Coronary artery (tissue), 2 donors: ENCODE results near the gene CDK14.

Source experiments
- DNase-seq: peaks from one replicate; pipeline ENCODE4 v3.0.0-alpha.2; 2017; ENCODE audit warnings: low spot score
- H3K27ac ChIP-seq, 2 donors: fragments of 200-600 bp; sonication (generic); one replicate each; pipeline ENCODE4 v1.5.1; 2016 to 2019
- H3K4me3 ChIP-seq: fragments of 200-600 bp; sonication (generic); 2 replicates; pipeline ENCODE4 v1.5.1; 2016; ENCODE audit warnings: mild to moderate bottlenecking, moderate library complexity
- TF ChIP-seq, protein P1 (sequence below): fragments of 200-600 bp; sonication (generic); IDR thresholded peaks from one replicate; pipeline ENCODE4 v1.5.1; 2019; ENCODE audit warnings: antibody characterized with exemption

The CDK14 gene

DNA sequence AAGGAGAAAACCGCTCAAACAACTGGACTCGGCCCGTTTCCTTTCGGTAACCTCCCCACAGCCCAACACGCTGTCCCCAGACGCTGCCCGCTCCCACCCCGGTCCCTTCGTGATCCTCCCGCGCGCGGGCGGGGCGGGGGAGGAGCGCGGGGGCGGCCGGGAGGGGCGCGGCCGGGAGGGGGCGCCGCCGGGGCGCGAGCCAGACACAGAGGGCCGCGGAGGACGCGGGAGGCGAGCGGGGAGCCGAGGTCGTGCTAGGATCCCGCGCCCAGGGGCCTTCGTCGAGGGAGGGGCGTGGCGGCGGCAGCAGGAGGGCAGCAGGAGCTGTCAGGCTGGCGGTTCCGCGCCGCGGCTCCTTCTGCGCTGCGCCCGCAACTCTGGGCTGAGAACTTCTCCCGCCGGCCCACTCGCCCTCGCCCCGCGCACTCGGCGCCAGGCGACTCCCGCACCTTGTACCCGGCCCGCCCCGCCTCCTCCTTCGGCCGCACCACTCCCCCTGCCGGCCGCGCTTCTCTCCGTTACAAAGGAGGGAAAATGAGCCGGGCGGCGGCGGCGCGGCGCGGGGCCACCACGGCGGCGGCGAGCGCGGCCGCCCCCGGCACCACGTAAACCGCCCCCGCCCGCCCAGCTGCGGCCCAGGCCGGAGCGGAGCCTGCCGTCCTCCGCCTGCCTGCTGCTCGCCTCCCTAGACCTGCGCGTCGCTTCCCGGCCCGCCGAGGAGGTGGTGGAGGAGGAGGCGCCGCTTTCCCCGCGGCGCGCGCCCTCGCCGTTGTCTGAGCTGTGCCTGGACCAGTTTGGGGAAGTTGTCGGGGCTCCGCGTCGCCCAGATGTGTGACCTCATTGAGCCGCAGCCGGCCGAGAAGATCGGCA, at the start of gene CDK14:
CDK14 (plus strand) TSS at position 521 of the 870 bp plus-strand sequence; CDS start at position 828, 307 bp downstream.
- peak; percentile 79 for DNase-seq
- TF ChIP-seq, protein P1, sequence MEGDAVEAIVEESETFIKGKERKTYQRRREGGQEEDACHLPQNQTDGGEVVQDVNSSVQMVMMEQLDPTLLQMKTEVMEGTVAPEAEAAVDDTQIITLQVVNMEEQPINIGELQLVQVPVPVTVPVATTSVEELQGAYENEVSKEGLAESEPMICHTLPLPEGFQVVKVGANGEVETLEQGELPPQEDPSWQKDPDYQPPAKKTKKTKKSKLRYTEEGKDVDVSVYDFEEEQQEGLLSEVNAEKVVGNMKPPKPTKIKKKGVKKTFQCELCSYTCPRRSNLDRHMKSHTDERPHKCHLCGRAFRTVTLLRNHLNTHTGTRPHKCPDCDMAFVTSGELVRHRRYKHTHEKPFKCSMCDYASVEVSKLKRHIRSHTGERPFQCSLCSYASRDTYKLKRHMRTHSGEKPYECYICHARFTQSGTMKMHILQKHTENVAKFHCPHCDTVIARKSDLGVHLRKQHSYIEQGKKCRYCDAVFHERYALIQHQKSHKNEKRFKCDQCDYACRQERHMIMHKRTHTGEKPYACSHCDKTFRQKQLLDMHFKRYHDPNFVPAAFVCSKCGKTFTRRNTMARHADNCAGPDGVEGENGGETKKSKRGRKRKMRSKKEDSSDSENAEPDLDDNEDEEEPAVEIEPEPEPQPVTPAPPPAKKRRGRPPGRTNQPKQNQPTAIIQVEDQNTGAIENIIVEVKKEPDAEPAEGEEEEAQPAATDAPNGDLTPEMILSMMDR: peak; percentile 43

DNA sequence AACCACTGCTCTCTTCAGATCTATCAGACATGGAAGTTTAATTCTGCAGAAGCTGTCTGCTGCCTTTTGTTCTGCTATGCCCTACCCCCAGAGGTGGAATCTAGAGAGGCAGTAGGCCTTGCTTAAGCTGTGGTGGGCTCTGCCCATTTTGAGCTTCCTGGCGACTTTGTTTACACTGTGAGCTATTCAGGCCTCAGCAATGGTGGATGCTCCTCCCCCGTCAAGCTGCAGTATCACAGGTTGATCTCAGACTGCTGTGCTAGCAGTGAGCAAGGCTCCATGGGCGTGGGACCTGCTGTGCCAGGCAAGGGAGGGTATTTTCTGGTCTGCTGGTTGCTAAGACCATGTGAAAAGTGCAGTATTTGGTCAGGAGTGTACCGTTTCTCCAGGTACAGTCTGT, 45.1 kb upstream of the CDK14 start:
- no peak overlapping the region for H3K4me3 ChIP-seq
- TF ChIP-seq, protein P1: no peak
- no peak overlapping the region for H3K27ac ChIP-seq
- no peak for DNase-seq

More for the DNA sequence above, at the start of gene CDK14:
- Histone ChIP-seq H3K4me3 (peak within 1 kb of the TSS; percentile 89), H3K27ac (peak within 1 kb of the TSS; percentile 90 to 95)

DNA sequence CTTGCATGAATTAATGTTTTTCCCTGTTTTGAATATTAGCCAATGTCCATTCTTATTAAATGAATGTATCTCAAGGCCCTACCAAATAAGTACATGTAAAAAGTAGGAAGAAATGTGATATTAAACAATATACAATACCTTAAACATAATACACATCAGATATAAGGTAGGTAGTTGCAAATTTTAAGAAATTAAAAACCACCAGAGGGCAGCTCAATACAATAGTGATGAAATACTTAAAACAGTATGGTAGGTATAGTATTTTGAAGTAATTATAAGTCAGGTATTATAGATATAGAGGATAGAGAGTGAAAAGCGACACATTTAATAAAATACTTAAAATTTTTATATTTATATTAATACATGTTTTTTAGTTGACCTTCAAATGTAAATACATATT, 43.6 kb upstream of the CDK14 start:
- TF ChIP-seq, protein P1: no peak
- no peak for DNase-seq
- H3K27ac ChIP-seq: no peak overlapping the region
- no peak overlapping the region for H3K4me3 ChIP-seq

DNA sequence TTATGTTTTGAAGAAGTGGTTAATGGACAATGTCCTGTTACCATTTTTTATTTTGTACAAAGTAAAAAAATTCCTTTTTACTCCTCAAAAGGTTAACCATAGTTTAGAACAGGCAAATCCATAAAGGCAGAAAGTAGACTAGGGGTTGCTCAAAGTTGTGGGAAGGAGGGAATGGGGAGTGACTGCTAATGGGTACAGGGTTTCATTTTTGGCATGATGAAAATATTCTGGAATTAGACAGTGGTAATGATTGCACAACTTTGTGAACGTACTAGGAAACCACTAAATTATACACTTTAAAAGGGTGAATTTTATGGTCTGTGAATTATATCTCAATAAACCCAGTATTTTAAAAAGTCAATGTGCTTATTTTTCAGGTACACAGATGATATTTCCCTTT, 35.4 kb upstream of the CDK14 start:
- H3K27ac ChIP-seq: no peak overlapping the region
- no peak overlapping the region for H3K4me3 ChIP-seq
- TF ChIP-seq, protein P1: no peak
- no peak for DNase-seq

DNA sequence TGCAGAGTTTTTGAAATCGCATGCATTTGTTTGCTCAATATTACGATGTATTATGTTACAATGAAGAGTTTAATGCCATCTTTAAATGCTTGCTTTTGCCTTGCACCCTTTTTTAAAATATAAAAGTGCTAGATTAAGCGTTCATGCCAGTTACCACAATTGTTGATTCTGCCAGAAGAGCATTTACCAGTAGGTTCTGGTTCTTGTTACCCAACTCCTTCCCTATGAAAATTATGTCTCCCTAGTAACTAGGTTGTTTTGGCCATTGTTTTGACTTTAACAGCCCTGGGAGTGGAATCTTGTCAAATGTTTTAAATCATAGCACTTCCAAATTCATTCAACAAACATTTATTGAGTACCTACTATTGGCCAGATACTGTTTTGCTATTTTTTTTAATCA, 32.8 kb upstream of the CDK14 start:
- no peak for DNase-seq
- Histone ChIP-seq H3K4me3 (no peak overlapping the region), H3K27ac (no peak overlapping the region)
- TF ChIP-seq, protein P1: no peak

DNA sequence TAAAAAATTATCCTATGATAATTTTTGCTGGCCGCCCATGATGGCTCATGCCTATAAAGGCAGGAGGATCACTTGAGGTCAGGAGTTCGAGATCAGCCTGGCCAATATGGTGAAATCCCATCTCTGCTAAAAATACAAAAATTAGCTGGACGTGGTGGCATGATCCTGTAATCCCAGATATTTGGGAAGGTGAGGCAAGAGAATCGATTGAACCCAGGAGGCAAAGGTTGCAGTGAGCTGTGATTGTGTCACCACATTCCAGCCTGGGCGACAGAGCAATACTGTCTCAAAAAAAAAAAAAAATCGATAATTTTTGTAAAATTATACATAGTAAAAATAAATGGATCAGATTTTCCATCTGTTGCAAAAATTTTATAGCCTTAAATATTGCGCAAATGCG, 31.7 kb upstream of the CDK14 start:
- H3K4me3 ChIP-seq: no peak overlapping the region
- TF ChIP-seq, protein P1: no peak
- no peak overlapping the region for H3K27ac ChIP-seq
- no peak for DNase-seq

DNA sequence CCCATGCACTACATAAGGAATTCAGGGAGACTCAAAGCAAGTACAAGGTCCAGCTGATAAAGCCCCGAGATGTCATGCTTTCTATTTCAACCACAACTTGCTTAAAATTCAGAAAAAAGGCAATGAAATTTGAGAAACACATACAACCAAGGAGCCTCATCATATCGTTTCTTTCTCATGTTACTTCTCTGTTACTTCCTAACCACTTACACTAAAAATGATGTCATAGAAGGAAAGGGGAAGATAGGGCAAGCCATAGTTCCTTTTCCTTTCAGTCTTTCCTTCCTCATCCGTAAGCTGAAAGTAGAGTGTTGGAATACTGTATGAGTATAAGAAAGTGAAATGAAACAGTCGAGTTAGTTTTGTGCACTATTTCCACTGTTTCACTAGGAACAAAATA, 27.9 kb upstream of the CDK14 start:
- H3K4me3 ChIP-seq: no peak overlapping the region
- no peak overlapping the region for H3K27ac ChIP-seq
- no peak for DNase-seq
- TF ChIP-seq, protein P1: no peak
